ENCODE measurements around the gene ACSL3.
A peak's percentile ranks its signal among the peaks of the same experiment; 100 is the strongest.
"Not testable (repeated sequence)": the region's sequence is repeated elsewhere in the genome, so short reads cannot be mapped to it uniquely, and the experiment has no call there.

Gene ACSL3

GRCh38 chr2:222912117-222912516 is 51.3 kb downstream of the ACSL3 start:
- no peak for DNase-seq (ENCODE audit: low spot score)

- DNase-seq (ENCODE audit: low spot score) = peak; percentile 24
Measured at GRCh38 chr2:222912776-222913175, 51.9 kb downstream of the ACSL3 start.

GRCh38 chr2:222915092-222915957 is 54.5 kb downstream of the ACSL3 start:
- no peak for DNase-seq (ENCODE audit: low spot score)

- no peak for DNase-seq (ENCODE audit: low spot score)
Measured at GRCh38 chr2:222916229-222917197, 55.7 kb downstream of the ACSL3 start.

- not testable (repeated sequence) for DNase-seq (ENCODE audit: low spot score)
Measured at GRCh38 chr2:222917212-222917611, 56.4 kb downstream of the ACSL3 start.

- no peak for DNase-seq (ENCODE audit: low spot score)
Measured at GRCh38 chr2:222919841-222920526, 59.1 kb downstream of the ACSL3 start.

- DNase-seq (ENCODE audit: low spot score) = no peak
Measured at GRCh38 chr2:222920657-222921186, 59.9 kb downstream of the ACSL3 start.

GRCh38 chr2:222922019-222922800 is 61.4 kb downstream of the ACSL3 start:
- DNase-seq (ENCODE audit: low spot score) = no peak

GRCh38 chr2:222926915-222927314 is 66.1 kb downstream of the ACSL3 start:
- no peak for DNase-seq (ENCODE audit: low spot score)

- DNase-seq (ENCODE audit: low spot score) = no peak
Measured at GRCh38 chr2:222927600-222927999, 66.8 kb downstream of the ACSL3 start.

GRCh38 chr2:222928335-222928734 is 67.5 kb downstream of the ACSL3 start:
- DNase-seq (ENCODE audit: low spot score) = no peak

- no peak for DNase-seq (ENCODE audit: low spot score)
Measured at GRCh38 chr2:222930862-222931261, 70.0 kb downstream of the ACSL3 start.

GRCh38 chr2:222931659-222932058 is 70.8 kb downstream of the ACSL3 start:
- no peak for DNase-seq (ENCODE audit: low spot score)

- no peak for DNase-seq (ENCODE audit: low spot score)
Measured at GRCh38 chr2:222933458-222933857, 72.6 kb downstream of the ACSL3 start.

GRCh38 chr2:222935688-222936298 is 75.0 kb downstream of the ACSL3 start:
- DNase-seq (ENCODE audit: low spot score) = no peak

- DNase-seq (ENCODE audit: low spot score) = no peak
Measured at GRCh38 chr2:222936705-222937104, 75.9 kb downstream of the ACSL3 start.

- DNase-seq (ENCODE audit: low spot score) = no peak
Measured at GRCh38 chr2:222938327-222938726, 77.5 kb downstream of the ACSL3 start.

GRCh38 chr2:222939208-222939856 is 78.5 kb downstream of the ACSL3 start:
- peak; percentile 43 for DNase-seq (ENCODE audit: low spot score)

- DNase-seq (ENCODE audit: low spot score) = no peak
Measured at GRCh38 chr2:222939979-222940378, 79.1 kb downstream of the ACSL3 start.

- no peak for DNase-seq (ENCODE audit: low spot score)
Measured at GRCh38 chr2:222941510-222942032, 80.7 kb downstream of the ACSL3 start.

Measured in cerebellar cortex (tissue), 1 donor.